Activated CD8-positive, alpha-beta memory T cell treated with anti-CD3 and anti-CD28 coated beads for 4 hours (primary cell): ENCODE data around the gene GGACT.
"Not testable (repeated sequence)": the region's sequence is repeated elsewhere in the genome, so short reads cannot be mapped to it uniquely, and the experiment has no call there.

Experiments
- DNase-seq, 2 donors: peaks; one replicate each; pipeline ENCODE4 v3.0.0-alpha.2; 2020; ENCODE audit warnings: low read depth in 2 of 2

The GGACT gene

DNA sequence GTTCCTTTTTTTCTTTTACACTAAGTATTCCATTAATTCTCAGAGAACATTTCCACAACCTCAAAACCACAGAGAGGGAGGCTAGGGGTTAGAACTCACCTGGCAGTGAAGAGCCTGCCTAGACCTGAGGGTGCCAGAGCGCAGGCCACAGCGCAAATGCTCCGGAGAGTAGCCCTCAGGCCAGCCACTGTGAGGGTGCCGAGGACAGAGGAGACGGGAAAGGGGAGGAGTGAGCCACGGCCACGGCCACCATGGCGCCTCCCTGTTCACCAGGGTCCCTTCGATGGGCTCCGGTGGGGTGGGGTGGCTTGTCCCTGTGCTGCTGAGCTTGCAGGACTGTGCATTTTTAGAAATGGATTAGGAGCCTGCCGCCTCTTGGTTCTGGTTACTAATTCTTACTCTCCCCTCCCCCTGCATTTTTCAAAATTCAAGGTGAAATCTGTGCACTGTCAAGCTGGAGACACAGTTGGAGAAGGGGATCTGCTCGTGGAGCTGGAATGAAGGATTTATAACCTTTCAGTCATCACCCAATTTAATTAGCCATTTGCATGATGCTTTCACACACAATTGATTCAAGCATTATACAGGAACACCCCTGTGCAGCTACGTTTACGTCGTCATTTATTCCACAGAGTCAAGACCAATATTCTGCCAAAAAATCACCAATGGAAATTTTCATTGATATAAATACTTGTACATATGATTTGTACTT lies 58.8 kb downstream of the GGACT start:
- no peak for DNase-seq

DNA sequence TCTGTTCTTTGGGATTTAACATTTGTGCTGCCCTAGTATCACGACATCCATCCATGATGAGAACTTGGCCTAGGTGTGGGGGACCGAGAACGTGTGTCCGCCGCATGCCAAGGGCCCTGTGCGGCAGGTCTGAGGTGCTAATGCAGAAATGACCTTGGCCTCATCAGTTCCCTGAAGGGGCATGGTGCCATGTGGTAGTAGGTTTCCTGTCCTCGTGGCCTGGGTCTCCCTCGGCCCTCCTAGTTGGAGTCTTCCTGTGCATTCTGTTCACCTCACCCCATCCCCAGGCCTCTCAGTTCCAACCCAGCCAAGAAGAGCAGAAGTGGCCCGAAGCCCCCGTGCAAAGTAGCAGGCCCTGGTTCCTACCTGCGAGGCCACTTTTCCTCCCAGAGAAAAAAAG lies 59.8 kb downstream of the GGACT start:
- DNase-seq = no peak

DNA sequence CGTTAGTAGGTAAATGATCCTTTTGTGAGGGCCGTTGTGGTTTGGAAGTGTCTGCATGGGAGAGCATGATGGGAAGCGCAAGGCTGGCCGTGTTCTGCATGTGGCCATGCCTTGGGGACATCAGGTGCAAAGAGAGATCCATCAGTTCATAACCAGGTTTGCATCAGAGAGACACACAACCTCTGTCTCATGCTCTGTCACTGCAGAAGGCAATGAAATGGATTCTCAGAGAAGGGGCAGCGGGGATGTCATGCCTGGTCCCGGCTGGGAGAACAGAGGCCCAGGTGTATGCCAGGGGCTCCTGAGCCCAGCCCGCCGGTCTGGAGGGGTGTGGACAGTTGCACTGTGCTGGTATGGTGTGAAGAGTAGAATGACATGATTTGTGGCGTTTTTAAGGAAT lies 60.2 kb downstream of the GGACT start:
- no peak for DNase-seq

DNA sequence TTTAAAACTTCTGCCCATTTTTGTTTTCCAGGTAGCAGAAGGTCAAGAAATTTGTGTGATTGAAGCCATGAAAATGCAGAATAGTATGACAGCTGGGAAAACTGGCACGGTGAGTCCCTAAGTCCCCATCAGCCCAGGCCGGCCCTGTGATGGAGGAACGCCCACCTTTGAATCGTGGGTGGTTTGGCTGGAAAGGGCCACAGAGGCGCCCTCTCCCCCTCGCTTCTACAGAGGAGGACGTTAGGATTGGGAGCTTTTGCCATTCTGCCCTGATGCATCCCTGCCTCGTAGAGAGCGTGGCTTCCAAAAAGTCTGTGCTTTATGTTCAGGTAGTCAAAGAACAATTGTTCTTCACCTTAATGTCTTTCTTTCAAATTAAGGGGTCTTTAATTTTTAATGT lies 60.9 kb downstream of the GGACT start:
- no peak for DNase-seq

DNA sequence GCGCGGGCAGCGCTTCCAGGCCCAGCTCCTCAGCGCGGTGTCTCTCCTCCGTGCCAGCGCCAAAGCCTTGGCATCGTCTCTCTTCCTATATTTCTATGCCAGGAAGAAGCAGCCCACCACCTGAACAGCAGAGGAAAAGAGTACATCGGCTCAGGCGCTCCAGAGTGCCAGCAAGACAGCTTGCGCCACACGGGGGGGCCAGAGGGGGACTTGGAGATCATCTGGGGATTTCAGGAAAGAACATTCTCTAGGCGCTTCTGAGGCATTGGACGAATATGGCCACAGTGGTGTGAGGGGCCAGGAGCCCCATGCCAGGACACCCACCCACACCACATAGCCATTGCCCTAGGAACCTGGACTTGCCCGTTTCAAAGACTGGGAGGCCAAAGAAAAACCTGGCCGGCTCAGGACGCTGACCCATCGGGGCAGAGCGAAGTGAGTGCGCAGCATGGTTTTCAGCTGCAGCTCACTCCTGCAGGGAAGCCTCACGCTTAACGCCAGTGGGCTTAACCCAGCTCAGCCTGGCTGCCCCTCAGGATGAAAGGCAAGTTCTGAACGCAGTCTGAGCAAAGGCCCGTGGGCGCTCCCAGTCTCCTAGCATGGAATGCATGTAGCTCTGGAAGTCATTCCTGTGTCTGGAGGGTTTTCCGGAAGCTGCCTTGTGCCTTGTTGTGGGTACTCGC lies 62.1 kb downstream of the GGACT start:
- no peak for DNase-seq

DNA sequence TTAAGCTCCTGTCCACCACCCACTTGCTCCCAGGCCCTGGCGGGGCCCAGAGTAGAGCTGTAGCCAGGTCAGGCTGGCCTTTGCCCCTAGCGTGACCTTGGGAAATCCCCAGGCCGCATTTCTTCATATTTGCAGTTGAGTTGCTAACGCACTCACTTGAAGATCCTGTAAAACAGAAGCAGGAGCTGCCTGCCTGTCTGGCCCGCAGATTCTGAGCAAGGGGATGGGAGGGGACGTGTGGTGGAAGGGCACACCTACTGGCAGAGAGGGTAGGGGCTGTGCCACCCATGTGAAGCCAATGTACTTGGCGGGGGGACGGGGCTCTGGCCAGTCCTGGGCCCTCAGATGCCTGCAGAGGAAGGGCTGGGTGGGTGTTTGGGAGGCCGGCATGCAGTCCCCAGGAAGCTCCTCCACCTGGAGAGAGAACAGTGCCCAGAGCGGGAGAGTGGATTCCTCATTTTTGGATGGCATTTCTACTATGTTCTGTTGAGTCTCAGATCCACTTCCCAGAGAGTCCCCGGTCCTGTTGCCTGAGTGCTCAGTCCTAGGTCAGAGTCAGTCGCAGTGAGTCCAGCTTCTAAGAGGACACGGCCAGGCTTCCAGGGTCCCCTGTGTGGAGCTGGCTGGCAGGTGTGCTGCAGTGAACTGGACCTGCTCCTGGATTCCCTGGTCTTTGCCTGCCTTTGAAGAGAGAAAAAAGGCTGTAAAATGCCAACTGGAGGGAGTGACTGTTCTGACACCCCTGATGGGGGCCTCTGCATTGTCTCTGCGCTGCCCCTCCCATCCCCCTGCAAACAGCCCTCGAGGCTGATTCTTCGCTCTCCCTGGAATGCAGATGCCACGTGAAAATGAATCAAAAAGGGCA lies 62.9 kb downstream of the GGACT start:
- DNase-seq = no peak

DNA sequence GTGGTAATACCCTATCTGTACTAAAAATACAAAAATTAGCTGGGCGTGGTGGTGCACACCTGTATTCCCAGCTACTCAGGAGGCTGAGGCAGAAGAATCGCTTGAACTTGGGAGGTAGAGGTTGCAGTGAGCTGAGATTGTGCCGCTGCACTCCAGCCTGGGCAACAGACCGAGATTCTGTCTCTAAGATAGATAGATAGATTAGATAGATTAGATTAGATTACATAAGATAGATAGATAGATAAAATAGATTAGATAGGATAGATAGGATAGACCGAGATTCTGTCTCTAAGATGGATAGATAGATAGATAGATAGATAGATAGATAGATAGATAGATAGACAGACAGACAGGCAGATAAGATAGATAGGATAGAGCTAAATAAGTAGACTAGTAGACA lies 63.9 kb downstream of the GGACT start:
- not testable (repeated sequence) for DNase-seq

DNA sequence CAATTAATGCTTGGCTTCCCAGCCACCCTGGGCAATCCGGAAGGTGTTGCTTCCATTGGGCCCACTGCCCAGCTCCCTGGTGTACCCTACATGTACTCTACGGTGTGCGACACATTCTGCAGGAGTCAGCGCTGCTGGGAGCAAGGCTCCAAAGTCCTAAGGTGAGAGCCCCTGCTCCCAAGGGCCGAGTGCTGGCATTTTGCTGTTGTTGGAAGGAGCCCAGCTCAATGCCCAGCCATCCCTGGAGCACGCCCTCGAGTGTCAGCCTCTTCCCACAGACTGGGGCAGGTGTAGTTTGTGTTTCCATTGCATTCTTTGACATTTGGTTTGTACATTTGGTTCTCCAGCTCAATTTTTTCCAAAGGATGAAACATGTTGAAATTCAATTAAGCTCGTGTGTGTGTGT lies 64.6 kb downstream of the GGACT start:
- DNase-seq = no peak

DNA sequence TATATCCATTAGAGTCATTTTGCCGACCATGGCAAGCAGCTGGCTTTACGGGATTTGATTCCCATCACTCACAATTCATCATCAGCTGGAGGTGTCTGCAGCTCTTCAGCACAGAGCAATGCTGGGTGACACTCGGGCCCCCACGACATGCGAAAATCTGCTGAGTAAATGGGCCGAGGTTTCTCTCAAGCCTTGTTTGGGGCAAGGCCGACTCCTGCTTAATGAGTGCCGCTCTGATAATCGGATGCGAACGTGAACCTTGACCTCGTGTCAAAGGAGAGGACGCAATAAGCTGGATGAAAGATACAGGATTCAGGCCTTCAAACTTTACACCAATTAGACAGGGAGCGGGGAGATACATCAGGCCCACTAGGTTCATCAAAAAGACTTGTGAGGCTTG lies 65.2 kb downstream of the GGACT start:
- DNase-seq = no peak

DNA sequence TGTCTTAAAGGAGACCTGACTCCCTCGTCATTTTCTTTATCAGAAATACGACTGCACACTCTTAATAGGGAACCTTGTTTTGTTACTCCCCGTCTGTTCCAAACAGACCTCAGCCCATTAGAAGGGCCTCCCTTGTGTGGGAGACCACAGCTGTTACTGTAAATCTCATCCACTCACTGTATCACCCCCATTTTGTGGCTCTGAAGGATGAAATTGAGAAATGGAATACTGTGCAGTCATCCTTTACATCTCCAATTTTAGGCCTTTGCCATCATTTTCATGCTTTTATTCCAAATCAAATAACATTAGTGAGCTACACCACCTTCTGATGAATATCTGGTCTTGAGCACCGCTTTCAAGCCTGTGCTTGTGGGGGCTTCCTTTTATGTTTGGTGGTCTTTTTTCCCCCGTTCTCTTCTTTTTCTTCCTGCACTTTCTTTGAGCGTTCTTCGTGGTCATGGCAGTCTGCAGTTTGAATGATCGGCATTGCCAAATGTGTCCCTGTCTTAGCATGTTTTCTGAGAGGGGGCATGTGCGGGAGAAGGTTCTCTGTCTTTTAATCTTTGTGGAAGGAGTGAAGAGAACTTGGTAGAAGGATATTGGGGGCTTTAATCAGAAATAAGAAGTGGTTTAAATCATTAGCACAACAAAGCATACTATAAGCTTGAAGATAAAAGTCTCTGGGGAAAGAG lies 65.8 kb downstream of the GGACT start:
- DNase-seq = no peak

- DNase-seq = no peak
Measured at GRCh38 chr13:100521851-100522617, 66.6 kb downstream of the GGACT start.

- no peak for DNase-seq
Measured at GRCh38 chr13:100520936-100521850, 67.4 kb downstream of the GGACT start.

DNA sequence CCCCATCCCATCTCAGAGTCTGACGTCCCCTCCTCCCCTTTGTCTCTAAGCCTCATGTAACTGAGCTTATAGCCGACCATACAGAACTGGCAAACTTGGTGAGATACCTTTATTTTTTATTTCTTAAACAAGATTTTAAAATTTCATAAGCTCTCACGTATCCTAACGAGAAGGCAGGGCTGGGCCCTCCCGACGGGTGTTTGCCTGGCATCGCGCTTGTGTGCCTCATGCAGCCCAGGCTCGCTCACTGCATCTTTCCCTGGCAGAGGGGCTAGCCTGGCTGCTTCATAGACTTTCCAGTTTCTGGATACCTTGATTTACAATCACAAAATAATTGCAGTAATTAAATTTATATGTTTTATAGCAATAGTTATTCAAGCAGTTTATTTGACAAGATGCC lies 69.0 kb downstream of the GGACT start:
- DNase-seq = no peak

- no peak for DNase-seq
Measured at GRCh38 chr13:100518394-100519062, 70.1 kb downstream of the GGACT start.

DNA sequence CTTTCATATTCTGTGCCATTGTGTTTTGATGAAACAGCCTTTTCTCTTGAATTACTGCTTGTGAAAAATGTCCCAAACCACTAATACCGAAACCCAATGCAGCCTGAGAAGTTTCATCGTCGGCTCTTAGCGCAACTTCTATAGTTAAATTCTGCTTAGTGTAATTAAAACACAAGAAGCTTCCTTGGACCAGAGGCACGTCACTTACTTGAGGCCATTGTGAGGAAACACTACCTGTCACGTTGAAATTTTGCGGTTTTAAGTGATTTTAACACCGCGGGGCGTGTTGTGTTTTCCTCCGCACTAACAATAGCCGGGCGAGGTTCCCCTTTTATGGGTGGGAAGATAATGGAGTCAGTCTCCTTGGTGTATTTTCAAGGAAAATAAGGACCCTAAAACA lies 70.9 kb downstream of the GGACT start:
- no peak for DNase-seq

- no peak for DNase-seq
Measured at GRCh38 chr13:100517135-100517534, 71.5 kb downstream of the GGACT start.

DNA sequence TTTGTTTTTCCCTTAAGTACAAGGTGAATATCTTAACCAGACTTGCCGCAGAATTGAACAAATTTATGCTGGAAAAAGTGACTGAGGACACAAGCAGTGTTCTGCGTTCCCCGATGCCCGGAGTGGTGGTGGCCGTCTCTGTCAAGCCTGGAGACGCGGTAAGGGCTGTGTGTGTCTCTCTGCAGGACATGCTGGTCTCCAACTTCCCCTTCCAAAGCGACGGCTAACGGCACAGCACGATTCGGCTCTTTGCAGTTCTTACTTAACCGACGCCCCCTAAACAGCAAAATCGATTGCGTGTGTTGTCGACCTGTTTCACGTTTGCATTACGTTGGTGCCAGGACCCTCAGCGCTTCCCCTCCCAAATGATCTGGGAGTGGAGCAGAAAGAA lies 73.2 kb downstream of the GGACT start:
- DNase-seq = no peak

- DNase-seq = peak; percentile 42 to 48
Measured at GRCh38 chr13:100514788-100515409, 73.7 kb downstream of the GGACT start.

- DNase-seq = no peak
Measured at GRCh38 chr13:100513987-100514670, 74.5 kb downstream of the GGACT start.
